K562 treated with DMSO at 1 percent for 48 hours (cell line): ENCODE measurements around the gene LYST. TPM values are rescaled to one million over a fixed set of nuclear protein-coding genes. Genes with fewer than 3 reads are reported as not detected.

Source experiments
- total RNA-seq: library from RNA; unstranded; fragments of 300-600 nt; gene quantifications from 2 replicates; pipeline ENCODE4 v1.2.3, GENCODE V29; 2022; ENCODE audit warnings: low replicate concordance; ENCODE audit errors: extremely low read depth

LYST gene
- total RNA-seq = not detected in 2 replicates

DNA sequence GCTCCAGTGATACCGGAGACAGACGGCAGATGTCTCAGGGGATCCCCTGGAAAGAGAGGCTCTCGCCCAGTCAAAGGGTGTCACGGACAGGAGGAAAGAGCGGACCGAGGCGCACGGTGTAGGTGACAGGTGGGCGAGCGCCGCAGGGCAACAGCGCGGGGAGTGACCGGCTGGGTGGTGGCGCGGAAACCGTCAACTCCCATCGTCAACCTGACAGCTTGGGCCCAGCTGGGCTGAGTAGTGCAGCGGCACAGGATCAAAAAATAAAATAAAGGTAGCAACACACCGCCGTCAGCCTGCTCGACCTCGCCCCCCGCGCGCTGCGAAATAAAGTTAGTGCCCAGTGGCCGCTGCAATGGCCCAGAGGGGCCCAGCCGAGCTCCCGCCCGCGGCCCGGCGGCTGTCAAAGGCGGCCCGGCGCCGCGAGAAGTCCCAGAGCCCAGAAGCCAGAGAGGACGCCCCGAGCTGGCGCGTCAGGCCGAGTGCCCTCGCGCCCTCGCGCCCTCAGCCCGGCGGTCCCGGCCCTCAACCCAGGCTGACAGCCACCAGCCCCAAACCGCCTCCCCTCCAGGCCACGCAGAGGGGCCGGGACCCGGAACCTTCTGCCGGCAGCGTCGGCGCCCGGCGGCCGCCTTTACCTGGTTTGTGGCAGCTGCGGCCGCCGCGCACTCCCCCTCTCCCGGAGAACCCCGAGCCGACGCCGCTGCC, at the start of gene LYST:
LYST (minus strand) TSS at position 702 of the 708 bp plus-strand sequence. CDS start 36,489 bp downstream, outside the sequence.

GRCh38 chr1:235649368-235650163, 217.1 kb downstream of the LYST start, which contains the start of gene GNG4:
Gene GNG4, minus strand, starts transcription at chr1:235649784. Its CDS starts 65,946 bp downstream, at chr1:235583838.

Other genes with a start within 250 kb of the LYST start
- not detected in 2 replicates for gene GNG4, start 217.1 kb downstream of the LYST start, total RNA-seq
- not detected in 2 replicates for gene NID1, start 198.2 kb upstream of the LYST start, total RNA-seq